IPS-20b (cell line): ENCODE results near the gene COPE.

Source experiments
- H3K27ac ChIP-seq: one replicate; pipeline ENCODE4 v1.5.1; 2013; ENCODE audit warnings: low read length
- H3K27me3 ChIP-seq: 2 replicates; pipeline ENCODE4 v1.6.1; 2013; ENCODE audit warnings: mild to moderate bottlenecking, low read length, inconsistent platforms; ENCODE audit not compliant: insufficient read depth
- H3K36me3 ChIP-seq: 2 replicates; pipeline ENCODE4 v1.6.1; 2013; ENCODE audit warnings: low read depth, mild to moderate bottlenecking, inconsistent platforms, low read length, moderate library complexity; ENCODE audit not compliant: insufficient read depth
- H3K4me1 ChIP-seq: 2 replicates; pipeline ENCODE4 v1.6.1; 2013; ENCODE audit warnings: mild to moderate bottlenecking, control low read depth, inconsistent platforms, low read length, moderate library complexity; ENCODE audit not compliant: insufficient read depth
- H3K4me3 ChIP-seq: 2 replicates; pipeline ENCODE4 v1.5.1; 2013; ENCODE audit warnings: mild to moderate bottlenecking, low read length, inconsistent platforms
- H3K9ac ChIP-seq: 2 replicates; pipeline ENCODE4 v1.6.1; 2013; ENCODE audit warnings: low read depth, mild to moderate bottlenecking, inconsistent platforms, low read length, moderate library complexity
- H3K9me3 ChIP-seq: 2 replicates; pipeline ENCODE4 v1.6.1; 2013; ENCODE audit warnings: mild to moderate bottlenecking, low read depth, low read length, inconsistent platforms; ENCODE audit not compliant: insufficient read depth

Gene COPE

GRCh38 chr19:18897094-18898029, 21.8 kb downstream of the COPE start:
- H3K9me3 ChIP-seq = no peaks in the 10 kb centered on the region
- no peaks in the 10 kb centered on the region; the same call in 1 of the 2 replicates for H3K4me1 ChIP-seq
- peaks cover 27% of the 10 kb centered on the region for H3K27me3 ChIP-seq
- H3K36me3 ChIP-seq = no peaks in the 10 kb centered on the region
- no peak overlapping the region for H3K4me3 ChIP-seq
- H3K9ac ChIP-seq = no peak overlapping the region
- H3K27ac ChIP-seq = no peak overlapping the region

GRCh38 chr19:18896421-18896841, 22.8 kb downstream of the COPE start:
- Histone ChIP-seq H3K4me1 (no peaks in the 10 kb centered on the region; the same call in 1 of the 2 replicates), H3K9ac (no peak overlapping the region), H3K36me3 (no peaks in the 10 kb centered on the region), H3K9me3 (no peaks in the 10 kb centered on the region), H3K27ac (no peak overlapping the region), H3K4me3 (peak overlapping the region; percentile 26; the same call in 1 of the 2 replicates), H3K27me3 (peaks cover 27% of the 10 kb centered on the region)

- Histone ChIP-seq H3K4me3 (peak within 1 kb of the TSS; percentile 71; the same call in 1 of the 2 replicates), H3K4me1 (no peaks in the 10 kb centered on the region; the same call in 1 of the 2 replicates), H3K9ac (peak within 1 kb of the TSS; percentile 32; the same call in 1 of the 2 replicates), H3K36me3 (no peaks in the 10 kb centered on the region), H3K9me3 (no peaks in the 10 kb centered on the region), H3K27ac (no peak within 1 kb of the TSS), H3K27me3 (peaks cover 27% of the 10 kb centered on the region)
Observed at GRCh38 chr19:18895824-18896341, 23.3 kb downstream of the COPE start, which contains the start of gene CERS1. Gene CERS1, minus strand, starts transcription at chr19:18896158. Its CDS starts 86 bp downstream, at chr19:18896072.

GRCh38 chr19:18895038-18895823, 24.0 kb downstream of the COPE start:
- Histone ChIP-seq H3K36me3 (no peaks in the 10 kb centered on the region), H3K4me1 (no peaks in the 10 kb centered on the region; the same call in 1 of the 2 replicates), H3K27ac (no peak overlapping the region), H3K9me3 (no peaks in the 10 kb centered on the region), H3K9ac (peak overlapping the region; percentile 32; the same call in 1 of the 2 replicates), H3K27me3 (peaks cover 27% of the 10 kb centered on the region), H3K4me3 (peak overlapping the region; percentile 71)

- Histone ChIP-seq H3K9ac (peak overlapping the region; percentile 32; the same call in 1 of the 2 replicates), H3K4me1 (no peaks in the 10 kb centered on the region; the same call in 1 of the 2 replicates), H3K27me3 (peaks cover 27% of the 10 kb centered on the region), H3K27ac (no peak overlapping the region), H3K9me3 (no peaks in the 10 kb centered on the region), H3K36me3 (no peaks in the 10 kb centered on the region), H3K4me3 (peak overlapping the region; percentile 71)
Observed at GRCh38 chr19:18894254-18895037, 24.7 kb downstream of the COPE start.

GRCh38 chr19:18893587-18894253, 25.5 kb downstream of the COPE start:
- Histone ChIP-seq H3K4me1 (no peaks in the 10 kb centered on the region; the same call in 1 of the 2 replicates), H3K9ac (no peak overlapping the region), H3K4me3 (no peak overlapping the region), H3K27ac (no peak overlapping the region), H3K27me3 (peaks cover 27% of the 10 kb centered on the region), H3K36me3 (no peaks in the 10 kb centered on the region), H3K9me3 (no peaks in the 10 kb centered on the region)

- Histone ChIP-seq H3K27ac (no peak overlapping the region), H3K36me3 (no peaks in the 10 kb centered on the region), H3K9me3 (no peaks in the 10 kb centered on the region), H3K9ac (no peak overlapping the region), H3K27me3 (peaks cover 12% of the 10 kb centered on the region), H3K4me1 (no peaks in the 10 kb centered on the region; the same call in 1 of the 2 replicates), H3K4me3 (no peak overlapping the region)
Observed at GRCh38 chr19:18889949-18890745, 29.0 kb downstream of the COPE start.

- H3K4me1 ChIP-seq = no peaks in the 10 kb centered on the region
- no peaks in the 10 kb centered on the region for H3K27me3 ChIP-seq
- H3K4me3 ChIP-seq = no peak overlapping the region
- no peaks in the 10 kb centered on the region for H3K36me3 ChIP-seq
- no peak overlapping the region for H3K27ac ChIP-seq
- H3K9ac ChIP-seq = no peak overlapping the region
- H3K9me3 ChIP-seq = no peaks in the 10 kb centered on the region
Observed at GRCh38 chr19:18886972-18887371, 32.2 kb downstream of the COPE start.

GRCh38 chr19:18883526-18884304, 35.5 kb downstream of the COPE start:
- H3K27me3 ChIP-seq = no peaks in the 10 kb centered on the region
- no peaks in the 10 kb centered on the region for H3K9me3 ChIP-seq
- no peak overlapping the region for H3K9ac ChIP-seq
- H3K4me3 ChIP-seq = no peak overlapping the region
- no peak overlapping the region for H3K27ac ChIP-seq
- H3K4me1 ChIP-seq = no peaks in the 10 kb centered on the region
- H3K36me3 ChIP-seq = peaks cover 5% of the 10 kb centered on the region; the same call in 1 of the 2 replicates
